ENCODE results near the gene FCN3. TPM values are rescaled to one million over a fixed set of nuclear protein-coding genes. Genes with fewer than 3 reads are reported as not detected.
A peak's percentile ranks its signal among the peaks of the same experiment; 100 is the strongest.

FCN3 gene
- total and polyA plus RNA-seq, 9 of the 15 experiments (the other 6 are each of a cell fraction or from before 2014, with no cell fraction given) = 0.49 TPM; not detected in 8

- Histone ChIP-seq H3K36me3 (ENCODE audit: control insufficient read depth, insufficient read depth, low read length) (peaks cover 9% of the 10 kb centered on the region; the same call in 1 of the 3 replicates), H4K20me1 (replicated peaks; ENCODE audit: control insufficient read depth, insufficient read depth, low read length) (no peaks in the 10 kb centered on the region), H3K27ac (ENCODE audit: extremely low read depth, low read depth, low read length) (peak overlapping the region; percentile 88), H3K9me1 (ENCODE audit: control insufficient read depth, insufficient read depth, low read length) (no peaks in the 10 kb centered on the region), H3K9me3 (replicated peaks; ENCODE audit: control insufficient read depth, insufficient read depth, low read depth, low read length) (no peaks in the 10 kb centered on the region), H3K4me2 (ENCODE audit: insufficient read depth, low read length) (peak overlapping the region; percentile 96), H3K4me1 (replicated peaks in 1 of 2; ENCODE audit: control insufficient read depth in 2 of 2, insufficient read depth in 2 of 2, low read length in 2 of 2) (peaks cover 8 to 44% of the 10 kb centered on the region in 2 experiments), H3K27me3 (ENCODE audit: control insufficient read depth in 2 of 2, insufficient read depth in 2 of 2, low read length in 2 of 2) (no peaks in the 10 kb centered on the region), H3K4me3 (peak overlapping the region; percentile 96), H2AFZ (ENCODE audit: low read depth, low read length) (peak overlapping the region; percentile 92), H3K79me2 (ENCODE audit: control insufficient read depth, insufficient read depth, low read length) (peaks cover 12% of the 10 kb centered on the region), H3K9ac (ENCODE audit: insufficient read depth in 1 of 2, low read depth in 2 of 2, low read length in 2 of 2) (peak overlapping the region; percentile 85 to 98)
- in situ Hi-C loops (cut with MboI) (loop anchor here (5.0 kb wide), 2 partner anchors 269 to 291 kb away; no protein-coding TSS in a partner anchor), intact Hi-C loops (cut with micrococcal nuclease) (loop anchor here (1.0 to 5.0 kb wide), 4 partner anchors 36 to 270 kb away; no protein-coding TSS in a partner anchor)
- peak; percentile 50 for ATAC-seq
- peak; percentile 63 to 76 (median 70) for DNase-seq (ENCODE audit: extremely low read depth in 1 of 4, low spot score in 3 of 4)
- BruUV-seq (replicated peaks) = TSS peak; percentile 75
- ChIA-PET CTCF (ENCODE audit: low intra/inter-chr PET ratio) (interaction anchor here (0.6 to 1.4 kb wide), 5 partner anchors 27 to 274 kb away, joined by 3 to 7 read pairs (median 4); no protein-coding TSS in a partner anchor), POLR2A (interaction anchor here (0.5 to 1.0 kb wide), 3 partner anchors 26 to 348 kb away, joined by 3 read pairs; partner anchors contain the start of gene MAP3K6)
- WGBS (ENCODE audit: insufficient coverage, low coverage, missing lambda C conversion rate) = 9% methylated on average over 30 of the region's 30 CpGs
- peak; percentile 42 for FAIRE-seq
- TF ChIP-seq CHAMP1 (IDR thresholded peaks at IDR 0.05) = no peak
- peak; percentile 21; the same call in 1 of the 2 replicates for TF ChIP-seq REST (IDR thresholded peaks at IDR 0.05; ENCODE audit: borderline replicate concordance)
- no peak; the same call in 1 of the 2 replicates for TF ChIP-seq REST (CRISPR knock-in tag; IDR thresholded peaks at IDR 0.05; ENCODE audit: low read depth)
- no peak for TF ChIP-seq MXD1 (CRISPR knock-in tag; IDR thresholded peaks at IDR 0.05; ENCODE audit: borderline replicate concordance, poor library complexity, severe bottlenecking)
- no peak for TF ChIP-seq MYNN (IDR thresholded peaks at IDR 0.05)
- no peak for TF ChIP-seq MYNN (CRISPR knock-in tag; IDR thresholded peaks at IDR 0.05)
- 0 out of 2 replicates have a peak, but pooled peaks have one; percentile 23 for TF ChIP-seq SMC3 (conservative IDR thresholded peaks at IDR 0.05; ENCODE audit: insufficient read depth, low read depth, low read length)
- no peak for TF ChIP-seq CHD1 (IDR thresholded peaks at IDR 0.05; ENCODE audit: low read length)
- no peak for TF ChIP-seq ZNF507 (tag; conservative IDR thresholded peaks at IDR 0.05)
Observed at GRCh38 chr1:27392778-27393635, 18.4 kb upstream of the FCN3 start.
